GM23248 (cell line): ENCODE measurements around the gene KLK3.

Source experiments
- EZH2 ChIP-seq: fragments of 200-600 bp; sonication (generic); IDR thresholded peaks from 2 replicates; pipeline ENCODE4 v1.6.1; 2018; ENCODE audit warnings: antibody characterized with exemption, mild to moderate bottlenecking; ENCODE audit not compliant: insufficient read depth, poor library complexity, severe bottlenecking
- EZH2phosphoT487 ChIP-seq: fragments of 200-600 bp; sonication (generic); IDR thresholded peaks from 2 replicates; pipeline ENCODE4 v1.6.1; 2018; ENCODE audit warnings: antibody characterized with exemption, moderate library complexity, mild to moderate bottlenecking, low read depth; ENCODE audit not compliant: insufficient read depth

GRCh38 chr19:50819636-50820035 is 35.1 kb upstream of the KLK3 start:
- TF ChIP-seq EZH2 (no peak), EZH2phosphoT487 (no peak)
